HG03108 (cell line): ENCODE data around the gene CPN1.
"Not testable (repeated sequence)": the region's sequence is repeated elsewhere in the genome, so short reads cannot be mapped to it uniquely, and the experiment has no call there.

Experiments
- ATAC-seq: cut with Tn5 transposase; IDR thresholded peaks from one replicate; pipeline ENCODE4 v1.9.1; 2021; ENCODE audit warnings: moderate library complexity; ENCODE audit not compliant: unreplicated experiment

CPN1 gene

GRCh38 chr10:100081075-100082001 lies at the start of gene CPN1:
Gene CPN1, minus strand, starts transcription at chr10:100081869. Its CDS starts 244 bp downstream, at chr10:100081625.
- no peak for ATAC-seq

GRCh38 chr10:100130831-100131230 lies 49.2 kb upstream of the CPN1 start:
- no peak for ATAC-seq

- no peak for ATAC-seq
These were observed 47.8 kb upstream of the CPN1 start for GRCh38 chr10:100129424-100129823.

- ATAC-seq, result no peak
These were observed 47.3 kb upstream of the CPN1 start for GRCh38 chr10:100128951-100129350.

- ATAC-seq, result not testable (repeated sequence)
These were observed 43.7 kb upstream of the CPN1 start for GRCh38 chr10:100125335-100125734.

GRCh38 chr10:100124097-100124496 lies 42.4 kb upstream of the CPN1 start:
- no peak for ATAC-seq

GRCh38 chr10:100122780-100123179 lies 41.1 kb upstream of the CPN1 start:
- no peak for ATAC-seq

GRCh38 chr10:100120550-100120949 lies 38.9 kb upstream of the CPN1 start:
- no peak for ATAC-seq

- no peak for ATAC-seq
These were observed 38.1 kb upstream of the CPN1 start for GRCh38 chr10:100119726-100120125.

GRCh38 chr10:100114976-100115770 lies 33.5 kb upstream of the CPN1 start:
- ATAC-seq, result no peak

- ATAC-seq, result no peak
These were observed 32.8 kb upstream of the CPN1 start for GRCh38 chr10:100114460-100114859.

GRCh38 chr10:100109670-100110069 lies 28.0 kb upstream of the CPN1 start:
- no peak for ATAC-seq

- no peak for ATAC-seq
These were observed 25.2 kb upstream of the CPN1 start for GRCh38 chr10:100106865-100107264.

GRCh38 chr10:100104300-100104699 lies 22.6 kb upstream of the CPN1 start:
- ATAC-seq, result no peak

- no peak for ATAC-seq
These were observed 21.9 kb upstream of the CPN1 start for GRCh38 chr10:100103581-100103980.

- no peak for ATAC-seq
These were observed 19.8 kb upstream of the CPN1 start for GRCh38 chr10:100101192-100102076.

GRCh38 chr10:100100651-100101184 lies 19.0 kb upstream of the CPN1 start:
- ATAC-seq, result no peak

- no peak for ATAC-seq
These were observed 7.6 kb upstream of the CPN1 start for GRCh38 chr10:100089241-100089640.

- not testable (repeated sequence) for ATAC-seq
These were observed 5.0 kb upstream of the CPN1 start for GRCh38 chr10:100086708-100087107.

GRCh38 chr10:100085596-100085995 lies 3.9 kb upstream of the CPN1 start:
- ATAC-seq, result no peak

GRCh38 chr10:100083623-100084022 lies 2.0 kb upstream of the CPN1 start:
- no peak for ATAC-seq
